Adrenal gland (tissue), 12 donors: ENCODE results near the gene THSD4. TPM values are rescaled to one million over a fixed set of nuclear protein-coding genes. Genes with fewer than 3 reads are reported as not detected.

ENCODE experiments used
- DNase-seq, 7 donors: peaks; one replicate each; pipeline ENCODE4 v3.0.0-alpha.2; 2019 to 2020
- H3K27ac ChIP-seq, 5 donors: fragments of 200-600 bp; sonication (generic) in 4 of 5; 1 replicate in 3 of 5; 2 replicates in 2 of 5; pipeline versions ENCODE4 v1.5.1 to v1.8.0; 2016 to 2020; ENCODE audit warnings: mild to moderate bottlenecking in 1 of 5
- H3K27me3 ChIP-seq: fragments of 200-600 bp; 2 replicates; pipeline ENCODE4 v1.8.0; 2021
- H3K36me3 ChIP-seq, 2 donors: fragments of 200-600 bp; replicated peaks in 1 of 2; 1 replicate in 1 of 2; 2 replicates in 1 of 2; pipeline versions ENCODE4 v1.5.1 to v1.8.0; 2018 to 2022
- H3K4me1 ChIP-seq, 2 donors: fragments of 200-600 bp; replicated peaks in 1 of 2; 1 replicate in 1 of 2; 2 replicates in 1 of 2; pipeline versions ENCODE4 v1.5.1 to v1.8.0; 2018 to 2021
- H3K4me3 ChIP-seq, 4 donors: fragments of 200-600 bp; sonication (generic) in 3 of 4; one replicate each; pipeline ENCODE4 v1.5.1; 2016 to 2018
- H3K9me3 ChIP-seq, 3 donors: fragments of 200-600 bp; sonication (generic) in 1 of 3; replicated peaks in 1 of 3; 1 replicate in 2 of 3; 2 replicates in 1 of 3; pipeline versions ENCODE4 v1.5.1 to v1.8.0; 2016 to 2021
- POLR2A ChIP-seq, 2 donors: fragments of 450-650 bp; IDR thresholded peaks; one replicate each; pipeline ENCODE4 v1.6.1; 2017; ENCODE audit warnings: antibody characterized with exemption in 2 of 2, mild to moderate bottlenecking in 2 of 2, moderate library complexity in 1 of 2
- WGBS, 4 donors: extraction: QIAGEN DNeasy Blood & Tissue Kit in 2 of 4; methylation state at CpG; one replicate each; pipeline versions ENCODE4 v1.1.5 to v1.1.7; 2013 to 2017; 5-methylcytosine and 5-hydroxymethylcytosine counted together
- intact Hi-C, 2 donors: fragments of 100-400 bp; cut with DNase I; formaldehyde crosslinking; loops; one replicate each; pipeline versions ENCODE4 v1.14.1 to v1.15.0; 2022 to 2023
- polyA plus RNA-seq, 3 donors: library from polyadenylated mRNA; stranded (reverse); fragments of 200-250 nt in 2 of 3; fragments of 350-450 nt in 1 of 3; fragmentation: Illumina TruSeq in 1 of 3; extraction: RNeasy Lipid Tissue Mini Kit (QIAGEN cat#74804) in 1 of 3; gene quantifications; one replicate each; pipeline ENCODE4 v1.2.3, GENCODE V29; 2013 to 2014
- total RNA-seq, 9 donors: library from RNA; depleted of rRNA in 4 of 9; stranded (reverse); fragments of >200 nt in 4 of 9; fragments of 120-200 nt in 1 of 9; fragmentation: NEBNext Ultra II Directional in 1 of 9; extraction: Animal tissue kit (Norgen Biotek cat#: 25700) in 1 of 9; gene quantifications; one replicate each; pipeline versions ENCODE4 v1.1.0 to v1.2.4, GENCODE V29; 2013 to 2023
- TF ChIP-seq, protein P1 (sequence below), 6 experiments: fragments of 450-650 bp in 4 of 6; fragments of 200-600 bp in 2 of 6; sonication (generic) in 1 of 6; IDR thresholded peaks; 1 replicate in 5 of 6; 2 replicates in 1 of 6; pipeline versions ENCODE4 v1.5.1 to v1.8.0; 2016 to 2021; ENCODE audit warnings: antibody characterized with exemption in 6 of 6, mild to moderate bottlenecking in 2 of 6, moderate library complexity in 1 of 6
- donor health status: healthy with polysubstance abuse.
- donor health status: Bipolar disorder and iron deficiency.
- donor health status: DM: yes; HTN: yes; CAD: no.
- donor health status: DM: no; HTN: no; CAD: no.
- donor health status: DM: no; HTN: no; CAD: no.
- donor health status: DM: yes; HTN: yes; CAD: no.

Gene THSD4
- total and polyA plus RNA-seq, 12 donors, result 5.3 to 53.2 (median 23.2) TPM

DNA sequence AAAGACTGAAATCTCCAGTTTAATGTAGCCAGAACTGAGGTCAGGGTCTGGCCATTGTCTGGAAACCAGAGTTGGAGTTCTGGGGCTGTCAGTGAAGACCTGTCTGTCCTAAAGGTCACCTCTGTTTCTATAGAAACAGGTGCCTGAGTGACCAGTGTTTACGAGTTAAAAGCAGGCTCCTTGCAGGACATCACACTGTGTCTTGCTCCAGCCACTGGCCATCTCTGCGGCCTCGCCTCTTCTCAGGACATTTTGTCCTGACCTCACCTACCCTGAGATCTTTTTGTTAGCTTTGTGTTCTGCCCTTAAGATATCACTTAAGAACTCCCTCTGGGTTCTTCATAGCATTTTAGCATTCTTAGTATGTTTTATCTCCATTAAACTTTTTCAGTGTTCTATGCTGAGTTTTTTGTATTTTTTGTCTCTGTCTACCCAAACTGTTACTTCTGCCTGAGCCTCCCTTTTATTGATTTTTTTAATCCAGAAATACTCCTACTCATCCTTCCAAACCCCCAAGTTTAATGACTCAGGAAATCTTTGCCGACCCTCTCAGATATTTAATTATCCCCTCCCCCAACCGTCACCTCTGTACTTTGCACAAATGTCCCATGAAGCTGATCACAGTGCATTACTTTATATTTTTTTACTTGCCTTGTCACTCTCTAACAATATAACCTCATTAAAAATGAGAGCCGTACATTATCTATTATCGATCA is 223.7 kb downstream of the THSD4 start:
- intact Hi-C loops, result no loop called here
- TF ChIP-seq, protein P1, sequence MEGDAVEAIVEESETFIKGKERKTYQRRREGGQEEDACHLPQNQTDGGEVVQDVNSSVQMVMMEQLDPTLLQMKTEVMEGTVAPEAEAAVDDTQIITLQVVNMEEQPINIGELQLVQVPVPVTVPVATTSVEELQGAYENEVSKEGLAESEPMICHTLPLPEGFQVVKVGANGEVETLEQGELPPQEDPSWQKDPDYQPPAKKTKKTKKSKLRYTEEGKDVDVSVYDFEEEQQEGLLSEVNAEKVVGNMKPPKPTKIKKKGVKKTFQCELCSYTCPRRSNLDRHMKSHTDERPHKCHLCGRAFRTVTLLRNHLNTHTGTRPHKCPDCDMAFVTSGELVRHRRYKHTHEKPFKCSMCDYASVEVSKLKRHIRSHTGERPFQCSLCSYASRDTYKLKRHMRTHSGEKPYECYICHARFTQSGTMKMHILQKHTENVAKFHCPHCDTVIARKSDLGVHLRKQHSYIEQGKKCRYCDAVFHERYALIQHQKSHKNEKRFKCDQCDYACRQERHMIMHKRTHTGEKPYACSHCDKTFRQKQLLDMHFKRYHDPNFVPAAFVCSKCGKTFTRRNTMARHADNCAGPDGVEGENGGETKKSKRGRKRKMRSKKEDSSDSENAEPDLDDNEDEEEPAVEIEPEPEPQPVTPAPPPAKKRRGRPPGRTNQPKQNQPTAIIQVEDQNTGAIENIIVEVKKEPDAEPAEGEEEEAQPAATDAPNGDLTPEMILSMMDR (IDR thresholded peaks at IDR 0.05), result no peak
- no peak for TF ChIP-seq POLR2A (IDR thresholded peaks at IDR 0.05)
- H3K4me3 ChIP-seq, result no peak overlapping the region

DNA sequence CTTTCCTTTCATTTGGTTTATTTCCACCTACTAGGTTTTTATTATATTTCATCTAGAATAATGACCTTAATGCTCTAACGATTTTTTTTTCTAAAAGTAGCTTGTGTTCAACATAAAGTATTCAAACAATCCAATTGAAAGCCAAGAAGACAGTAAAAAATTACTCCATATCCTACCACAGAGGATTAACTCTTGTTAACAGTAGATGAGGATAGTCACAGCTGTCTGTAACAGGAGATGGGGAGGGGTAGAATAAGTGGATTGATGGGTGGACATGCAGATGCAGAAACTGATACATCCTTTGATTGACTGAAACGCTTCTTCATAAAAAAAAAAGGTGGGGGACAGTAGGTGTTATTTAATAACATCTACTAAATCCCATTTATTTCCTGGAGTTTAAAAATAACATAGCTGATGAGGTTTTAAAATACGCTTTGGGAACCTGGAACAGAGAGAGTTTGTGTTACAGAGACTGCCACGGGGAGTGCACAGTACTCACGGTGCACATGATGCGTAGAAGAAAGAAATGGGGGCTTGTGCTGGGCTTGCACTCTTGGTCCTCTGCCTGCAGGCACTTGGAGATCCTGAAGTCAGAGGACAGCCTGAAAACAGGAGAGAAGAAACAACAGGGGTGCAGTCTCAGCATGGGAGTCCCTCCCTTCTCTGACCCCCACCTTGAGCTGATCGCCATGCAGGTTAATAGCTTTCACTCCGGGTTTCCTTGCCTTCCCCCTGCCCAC is 226.7 kb downstream of the THSD4 start:
- WGBS, 4 donors, result 80 to 90% (median 86%) methylated on average over 8 of the region's 8 CpGs
- Histone ChIP-seq H3K27ac (no peak overlapping the region), H3K27me3 (no peaks in the 10 kb centered on the region), H3K4me1 (no peaks in the 10 kb centered on the region), H3K9me3 (no peaks in the 10 kb centered on the region), H3K4me3 (no peak overlapping the region), H3K36me3 (no peaks in the 10 kb centered on the region)
- no peak for DNase-seq
- TF ChIP-seq, protein P1 (IDR thresholded peaks at IDR 0.05), result no peak
- no peak for TF ChIP-seq POLR2A (IDR thresholded peaks at IDR 0.05)
- intact Hi-C loops, result no loop called here

More for the DNA sequence above, 223.7 kb downstream of the THSD4 start:
- H3K9me3 ChIP-seq, result no peaks in the 10 kb centered on the region
- no peaks in the 10 kb centered on the region for H3K27me3 ChIP-seq
- WGBS, 4 donors, result 85 to 92% (median 87%) methylated on average over 7 of the region's 7 CpGs
- no peaks in the 10 kb centered on the region for H3K36me3 ChIP-seq
- no peak for DNase-seq
- peaks cover 0 to 6% of the 10 kb centered on the region in 2 donors for H3K4me1 ChIP-seq
- H3K27ac ChIP-seq, result no peak overlapping the region

DNA sequence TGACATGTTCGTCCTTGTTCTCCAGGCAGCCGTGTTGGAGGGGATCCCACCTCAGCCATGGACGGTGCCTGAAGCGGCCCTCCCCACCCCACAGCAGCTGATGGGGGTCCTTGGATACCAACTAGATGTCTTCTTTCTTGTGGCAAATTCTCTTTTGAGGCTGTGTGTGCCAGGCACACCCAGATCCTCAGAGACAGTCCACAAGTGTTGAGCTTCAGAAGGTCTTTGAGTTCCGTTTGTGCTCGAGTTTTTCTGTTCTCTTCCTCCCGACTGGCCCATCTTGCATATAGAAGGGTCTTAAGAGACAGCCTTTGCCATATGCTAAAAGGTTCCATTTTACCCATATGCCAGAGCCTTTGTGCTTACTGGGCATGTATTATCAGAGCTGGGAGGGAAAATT is 227.4 kb downstream of the THSD4 start:
- no peaks in the 10 kb centered on the region for H3K4me1 ChIP-seq
- WGBS, 4 donors, result 89 to 96% (median 92%) methylated on average over 6 to 7 of the region's 7 CpGs
- intact Hi-C loops, result no loop called here
- no peaks in the 10 kb centered on the region for H3K9me3 ChIP-seq
- H3K27me3 ChIP-seq, result no peaks in the 10 kb centered on the region
- no peak overlapping the region for H3K27ac ChIP-seq
- DNase-seq, result no peak
- H3K36me3 ChIP-seq, result no peaks in the 10 kb centered on the region
- no peak overlapping the region for H3K4me3 ChIP-seq
- TF ChIP-seq, protein P1 (IDR thresholded peaks at IDR 0.05), result no peak
- TF ChIP-seq POLR2A (IDR thresholded peaks at IDR 0.05), result no peak

DNA sequence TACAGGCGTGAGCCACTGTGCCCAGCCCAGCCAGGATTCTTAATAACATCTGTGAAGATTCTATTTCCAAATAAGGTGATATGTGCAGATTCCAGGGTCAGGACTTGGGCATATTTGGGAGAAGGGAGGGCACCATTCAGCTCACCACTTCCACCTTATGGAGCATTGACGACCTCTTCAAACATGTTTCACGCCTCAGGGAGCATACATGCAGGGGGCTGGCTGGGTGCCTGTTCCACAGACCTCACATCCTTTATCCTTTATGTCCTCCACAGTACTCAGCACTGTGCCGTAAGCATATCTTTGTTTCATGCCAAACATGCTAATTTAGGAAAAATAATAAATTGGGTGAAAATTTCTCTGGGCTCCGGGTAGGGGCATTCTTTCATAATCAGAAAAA is 229.0 kb downstream of the THSD4 start:
- TF ChIP-seq POLR2A (IDR thresholded peaks at IDR 0.05), result no peak
- TF ChIP-seq, protein P1 (IDR thresholded peaks at IDR 0.05), result no peak
- WGBS, 4 donors, result 93 to 98% (median 94%) methylated on average over 5 of the region's 5 CpGs
- no peaks in the 10 kb centered on the region for H3K36me3 ChIP-seq
- H3K9me3 ChIP-seq, result no peaks in the 10 kb centered on the region
- DNase-seq, result no peak
- peaks cover 0 to 4% of the 10 kb centered on the region in 2 donors for H3K4me1 ChIP-seq
- H3K27ac ChIP-seq, result no peak overlapping the region
- H3K4me3 ChIP-seq, result no peak overlapping the region
- H3K27me3 ChIP-seq, result no peaks in the 10 kb centered on the region
- intact Hi-C loops, result no loop called here
